Mesothelial cell of epicardium (in vitro differentiated cells): ENCODE measurements around the gene APCDD1. TPM values are rescaled to one million over a fixed set of nuclear protein-coding genes. Genes with fewer than 3 reads are reported as not detected.
"Not testable (repeated sequence)": the region's sequence is repeated elsewhere in the genome, so short reads cannot be mapped to it uniquely, and the experiment has no call there.

Experiments used
- DNase-seq, 2 experiments: peaks; one replicate each; pipeline ENCODE4 v3.0.0; 2021; ENCODE audit warnings: low spot score in 2 of 2; ENCODE audit not compliant: unreplicated experiment in 2 of 2
- H3K27ac Mint-ChIP-seq: 2 replicates; pipeline ENCODE4 v1.8.0; 2021; ENCODE audit warnings: mixed read lengths
- H3K27me3 Mint-ChIP-seq: 2 replicates; pipeline ENCODE4 v1.8.0; 2021; ENCODE audit warnings: low read depth, mixed read lengths
- H3K36me3 Mint-ChIP-seq: 2 replicates; pipeline ENCODE4 v1.8.0; 2021; ENCODE audit warnings: mixed read lengths
- H3K4me1 Mint-ChIP-seq: 2 replicates; pipeline ENCODE4 v1.8.0; 2021; ENCODE audit warnings: mixed read lengths
- H3K4me3 Mint-ChIP-seq: 2 replicates; pipeline ENCODE4 v1.8.0; 2021; ENCODE audit warnings: mild to moderate bottlenecking, moderate library complexity, mixed read lengths
- H3K9me3 Mint-ChIP-seq: 2 replicates; pipeline ENCODE4 v1.8.0; 2021; ENCODE audit warnings: mixed read lengths
- CTCF ChIP-seq: fragments of 200-600 bp; sonication (generic); IDR thresholded peaks from one replicate; pipeline ENCODE4 v1.5.0; 2021; ENCODE audit warnings: antibody characterized with exemption; ENCODE audit not compliant: unreplicated experiment
- total RNA-seq: library from RNA; stranded (reverse); gene quantifications from 3 replicates; pipeline ENCODE4 v1.2.1, GENCODE V29; 2021

APCDD1 gene
- total RNA-seq, 1 donor from 2014 or later, result 104 TPM

DNA sequence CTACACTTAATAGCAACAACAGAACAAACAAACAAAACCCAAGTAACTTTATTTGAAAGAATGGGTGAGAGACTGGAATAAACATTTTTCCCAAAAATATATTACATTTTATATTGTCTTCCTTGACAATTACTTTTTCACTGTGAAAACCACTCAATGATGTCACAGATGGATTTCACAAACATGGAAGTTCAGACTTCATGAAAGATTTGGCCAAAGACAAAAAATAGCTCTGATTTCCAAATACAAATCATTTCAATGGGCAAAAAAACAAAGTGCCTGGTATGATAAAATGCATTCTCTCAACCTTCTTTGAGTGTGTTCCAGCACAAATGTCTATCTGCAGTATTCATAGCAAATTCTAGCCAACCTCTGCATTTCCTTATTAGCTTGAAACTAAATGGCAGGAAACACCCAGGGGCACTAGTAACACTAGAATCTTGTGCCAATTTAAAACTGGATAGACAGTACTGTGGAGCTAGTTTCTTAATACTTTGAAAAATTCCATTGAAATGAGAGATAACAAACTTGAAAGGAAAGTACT is 42.8 kb downstream of the APCDD1 start:
- peaks cover 19% of the 10 kb centered on the region for H3K4me1 Mint-ChIP-seq

DNA sequence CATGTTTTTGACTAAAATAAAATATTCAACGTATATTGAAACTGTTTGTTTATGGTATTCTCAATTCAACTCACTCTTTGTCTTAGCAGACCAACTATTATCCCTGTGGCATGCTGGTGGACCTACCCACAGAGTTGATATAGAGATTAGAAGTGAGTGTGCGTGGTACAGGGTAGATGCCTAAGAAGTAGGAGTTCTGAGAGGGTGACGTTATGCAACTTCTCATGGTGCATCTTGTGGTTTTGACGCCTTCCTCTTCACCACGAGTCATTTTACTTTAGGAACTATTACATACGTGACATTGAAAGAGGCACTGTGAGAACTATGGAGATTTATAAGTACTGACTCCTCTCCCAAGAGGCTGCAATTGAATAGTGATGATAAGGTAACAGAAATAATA is 44.8 kb downstream of the APCDD1 start:
- peaks cover 12% of the 10 kb centered on the region for H3K4me1 Mint-ChIP-seq
- no peak for DNase-seq
- peaks cover 2% of the 10 kb centered on the region for H3K27me3 Mint-ChIP-seq
- no peaks in the 10 kb centered on the region for H3K36me3 Mint-ChIP-seq
- TF ChIP-seq CTCF, result no peak
- peaks cover 23% of the 10 kb centered on the region for H3K9me3 Mint-ChIP-seq
- no peak overlapping the region for H3K27ac Mint-ChIP-seq
- H3K4me3 Mint-ChIP-seq, result no peak overlapping the region

More for the DNA sequence above, 42.8 kb downstream of the APCDD1 start:
- peaks cover 13% of the 10 kb centered on the region for H3K9me3 Mint-ChIP-seq
- no peak for DNase-seq
- TF ChIP-seq CTCF, result no peak
- no peak overlapping the region for H3K27ac Mint-ChIP-seq
- peaks cover 1% of the 10 kb centered on the region for H3K27me3 Mint-ChIP-seq
- no peaks in the 10 kb centered on the region for H3K36me3 Mint-ChIP-seq
- H3K4me3 Mint-ChIP-seq, result no peak overlapping the region

DNA sequence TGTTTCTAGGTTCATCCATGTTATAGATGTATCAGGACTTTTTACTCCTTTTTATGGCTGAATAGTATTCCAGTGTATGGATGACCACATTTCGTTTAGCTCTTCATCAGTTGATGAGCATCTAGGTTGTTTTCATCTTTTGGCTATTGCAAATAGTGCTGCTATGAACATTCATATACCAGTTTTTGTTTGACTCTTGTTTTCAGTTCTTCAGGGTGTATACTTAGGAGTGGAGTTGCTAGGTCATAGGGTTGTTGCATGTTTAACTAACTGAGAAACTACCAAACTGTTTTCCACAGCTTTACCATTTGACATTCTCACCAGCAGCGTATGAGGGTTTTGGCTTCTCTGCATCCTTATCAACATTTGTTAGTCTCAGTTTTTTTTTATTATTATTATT is 45.6 kb downstream of the APCDD1 start:
- Mint-ChIP-seq H3K4me1 (peaks cover 12% of the 10 kb centered on the region), H3K36me3 (peaks cover 4% of the 10 kb centered on the region), H3K4me3 (no peak overlapping the region), H3K27me3 (peaks cover 2% of the 10 kb centered on the region), H3K9me3 (peaks cover 28% of the 10 kb centered on the region), H3K27ac (no peak overlapping the region)
- no peak for DNase-seq
- no peak for TF ChIP-seq CTCF

- Mint-ChIP-seq H3K27ac (no peak overlapping the region), H3K9me3 (peaks cover 42% of the 10 kb centered on the region), H3K36me3 (peaks cover 13% of the 10 kb centered on the region), H3K27me3 (peaks cover 2% of the 10 kb centered on the region), H3K4me1 (no peaks in the 10 kb centered on the region), H3K4me3 (no peak overlapping the region)
- DNase-seq, result no peak
- no peak for TF ChIP-seq CTCF
These were observed 50.3 kb downstream of the APCDD1 start for GRCh38 chr18:10504723-10505122.

GRCh38 chr18:10505892-10506291 is 51.5 kb downstream of the APCDD1 start:
- not testable (repeated sequence) for H3K4me3 Mint-ChIP-seq, DNase-seq, H3K27ac Mint-ChIP-seq, H3K27me3 Mint-ChIP-seq, H3K4me1 Mint-ChIP-seq
- H3K36me3 Mint-ChIP-seq, result peaks cover 13% of the 10 kb centered on the region
- peaks cover 35% of the 10 kb centered on the region for H3K9me3 Mint-ChIP-seq

DNA sequence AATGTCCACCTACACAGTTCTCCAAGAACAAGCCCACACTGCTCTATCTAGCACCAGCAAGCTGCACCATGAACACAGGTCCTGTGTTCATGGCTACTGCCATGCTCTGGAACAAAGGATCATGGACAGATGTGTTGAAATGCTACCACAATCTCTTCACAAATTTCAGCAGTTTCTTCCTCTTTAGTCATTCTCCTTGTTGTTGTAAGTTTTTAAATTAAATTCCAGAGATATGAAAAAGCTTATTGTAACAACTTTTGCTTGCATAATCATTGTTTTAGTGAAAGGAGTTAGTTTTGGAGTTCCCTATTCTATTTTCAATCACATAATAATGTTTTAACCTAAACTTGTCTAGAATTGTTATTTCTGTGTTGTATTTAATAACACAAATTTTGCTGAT is 54.2 kb downstream of the APCDD1 start:
- no peaks in the 10 kb centered on the region for H3K27me3 Mint-ChIP-seq
- no peak overlapping the region for H3K27ac Mint-ChIP-seq
- peaks cover 13% of the 10 kb centered on the region for H3K36me3 Mint-ChIP-seq
- H3K4me3 Mint-ChIP-seq, result no peak overlapping the region
- TF ChIP-seq CTCF, result no peak
- no peak for DNase-seq
- H3K9me3 Mint-ChIP-seq, result peaks cover 20% of the 10 kb centered on the region
- H3K4me1 Mint-ChIP-seq, result peaks cover 15% of the 10 kb centered on the region
